ENCODE data around the gene ACTG1.
"Not testable (repeated sequence)": the region's sequence is repeated elsewhere in the genome, so short reads cannot be mapped to it uniquely, and the experiment has no call there.

ACTG1 gene

DNA sequence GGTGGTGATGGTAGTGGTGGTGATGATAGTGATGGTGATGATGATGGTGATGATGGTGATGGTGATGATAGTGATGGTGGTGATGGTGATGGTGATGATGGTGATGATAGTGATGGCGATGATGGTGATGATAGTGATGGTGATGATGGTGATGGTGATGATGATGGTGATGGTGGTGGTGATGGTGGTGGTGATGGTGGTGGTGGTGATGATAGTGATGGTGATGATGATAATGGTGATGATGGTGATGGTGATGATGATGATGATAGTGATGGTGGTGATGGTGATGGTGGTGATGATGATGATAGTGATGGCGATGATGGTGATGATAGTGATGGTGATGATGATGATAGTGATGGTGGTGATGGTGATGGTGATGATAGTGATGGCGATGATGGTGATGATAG, 19.4 kb upstream of the ACTG1 start:
- not testable (repeated sequence) for DNase-seq

DNA sequence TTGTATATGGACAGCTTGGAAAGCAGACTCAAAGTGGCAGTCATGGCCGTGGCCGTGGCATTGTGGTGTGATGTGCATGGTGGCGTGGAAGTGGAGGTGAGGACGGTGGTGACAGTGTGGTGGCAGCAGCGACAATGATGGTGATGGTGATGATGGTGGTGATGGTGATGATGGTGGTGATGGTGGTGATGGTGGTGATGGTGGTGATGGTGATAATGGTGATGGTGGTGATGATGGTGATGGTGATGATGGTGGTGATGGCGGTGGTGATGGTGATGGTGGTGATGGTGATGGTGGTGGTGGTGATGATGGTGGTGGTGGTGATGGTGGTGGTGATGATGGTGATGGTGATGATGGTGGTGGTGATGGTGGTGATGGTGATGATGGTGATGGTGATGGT, 18.4 kb upstream of the ACTG1 start:
- not testable (repeated sequence) for DNase-seq

DNA sequence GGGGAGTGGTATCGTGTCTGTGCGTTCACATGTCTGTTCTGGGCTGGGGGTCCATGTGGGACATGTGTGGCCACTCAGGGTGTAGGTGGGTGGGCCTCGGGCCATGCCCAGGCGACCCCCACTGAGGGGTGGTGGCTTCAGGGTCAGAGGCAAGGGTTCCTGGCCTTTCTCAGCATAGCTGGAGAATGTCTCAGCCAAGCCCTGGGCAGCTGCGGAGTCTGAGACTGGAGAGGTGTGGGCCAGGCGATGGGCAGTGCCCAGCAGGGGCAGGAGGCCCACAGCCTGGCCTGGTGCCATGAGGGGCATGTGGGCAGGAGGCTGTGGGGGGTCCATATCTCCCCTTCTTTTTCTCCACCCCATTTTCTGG, 16.8 kb upstream of the ACTG1 start:
- DNase-seq, result no peak

DNA sequence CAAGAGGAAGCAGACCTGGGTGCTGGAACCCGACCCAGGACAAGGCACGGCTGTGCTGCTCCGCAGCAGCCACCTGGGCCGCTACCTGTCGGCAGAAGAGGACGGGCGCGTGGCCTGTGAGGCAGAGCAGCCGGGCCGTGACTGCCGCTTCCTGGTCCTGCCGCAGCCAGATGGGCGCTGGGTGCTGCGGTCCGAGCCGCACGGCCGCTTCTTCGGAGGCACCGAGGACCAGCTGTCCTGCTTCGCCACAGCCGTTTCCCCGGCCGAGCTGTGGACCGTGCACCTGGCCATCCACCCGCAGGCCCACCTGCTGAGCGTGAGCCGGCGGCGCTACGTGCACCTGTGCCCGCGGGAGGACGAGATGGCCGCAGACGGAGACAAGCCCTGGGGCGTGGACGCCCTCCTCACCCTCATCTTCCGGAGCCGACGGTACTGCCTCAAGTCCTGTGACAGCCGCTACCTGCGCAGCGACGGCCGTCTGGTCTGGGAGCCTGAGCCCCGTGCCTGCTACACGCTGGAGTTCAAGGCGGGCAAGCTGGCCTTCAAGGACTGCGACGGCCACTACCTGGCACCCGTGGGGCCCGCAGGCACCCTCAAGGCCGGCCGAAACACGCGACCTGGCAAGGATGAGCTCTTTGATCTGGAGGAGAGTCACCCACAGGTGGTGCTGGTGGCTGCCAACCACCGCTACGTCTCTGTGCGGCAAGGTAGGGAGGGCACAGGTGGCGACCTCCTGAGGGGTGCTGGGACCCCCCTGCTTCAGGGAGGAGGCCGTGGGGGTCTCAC, 16.2 kb upstream of the ACTG1 start:
- no peak for DNase-seq

DNA sequence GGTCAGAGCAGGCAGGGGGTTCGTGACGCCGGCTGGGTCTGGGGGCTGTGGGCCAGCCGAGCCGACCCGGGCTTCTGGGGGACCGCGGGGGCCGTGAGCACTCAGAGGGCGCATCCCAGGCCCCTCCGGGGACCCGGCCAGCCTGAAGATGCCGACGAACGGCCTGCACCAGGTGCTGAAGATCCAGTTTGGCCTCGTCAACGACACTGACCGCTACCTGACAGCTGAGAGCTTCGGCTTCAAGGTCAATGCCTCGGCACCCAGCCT, 15.7 kb upstream of the ACTG1 start:
- DNase-seq, result no peak

DNA sequence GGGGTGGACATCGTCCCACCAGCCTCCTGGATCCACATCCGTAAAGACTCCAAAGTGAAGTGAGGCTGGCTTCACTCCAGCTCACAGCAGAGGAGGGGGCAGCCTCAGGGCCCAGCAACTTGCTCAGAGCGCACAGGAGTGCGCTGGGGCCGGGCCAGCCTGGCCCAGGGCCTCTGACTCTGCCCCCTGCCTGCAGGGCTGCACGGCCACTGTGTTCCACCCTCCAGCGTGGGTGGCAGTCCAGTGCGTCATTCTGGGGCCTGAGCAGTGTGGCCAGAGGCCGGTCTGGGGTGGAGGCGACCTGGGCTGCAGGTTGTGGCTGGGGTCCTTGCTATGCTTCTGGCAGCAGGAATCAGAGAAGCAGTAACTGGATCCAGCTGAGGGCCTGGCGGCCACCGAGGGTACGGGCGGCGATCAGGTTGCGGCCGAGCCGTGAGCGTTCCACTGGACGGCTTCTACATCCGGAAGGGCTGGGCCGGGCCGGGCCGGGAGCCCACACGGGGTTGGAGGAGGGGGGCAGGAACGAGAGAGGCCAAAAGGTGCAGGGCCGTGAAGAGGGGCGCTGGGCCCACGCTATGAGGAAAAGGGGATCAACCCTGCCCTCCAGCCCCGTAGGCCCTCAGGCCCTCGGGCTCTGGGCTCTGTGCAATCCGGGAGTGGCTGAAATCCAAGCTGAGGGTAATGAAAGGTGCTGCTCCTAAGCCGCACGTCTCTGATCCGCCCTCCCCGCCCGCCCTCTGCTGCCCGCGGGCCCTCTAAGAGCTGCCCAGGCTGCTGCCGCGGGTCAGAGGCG, 15.2 kb upstream of the ACTG1 start, which contains the start of gene FSCN2:
FSCN2 (plus strand) TSS at position 787 of the 793 bp plus-strand sequence. CDS start 155 bp downstream, outside the sequence.
- no peak for DNase-seq

DNA sequence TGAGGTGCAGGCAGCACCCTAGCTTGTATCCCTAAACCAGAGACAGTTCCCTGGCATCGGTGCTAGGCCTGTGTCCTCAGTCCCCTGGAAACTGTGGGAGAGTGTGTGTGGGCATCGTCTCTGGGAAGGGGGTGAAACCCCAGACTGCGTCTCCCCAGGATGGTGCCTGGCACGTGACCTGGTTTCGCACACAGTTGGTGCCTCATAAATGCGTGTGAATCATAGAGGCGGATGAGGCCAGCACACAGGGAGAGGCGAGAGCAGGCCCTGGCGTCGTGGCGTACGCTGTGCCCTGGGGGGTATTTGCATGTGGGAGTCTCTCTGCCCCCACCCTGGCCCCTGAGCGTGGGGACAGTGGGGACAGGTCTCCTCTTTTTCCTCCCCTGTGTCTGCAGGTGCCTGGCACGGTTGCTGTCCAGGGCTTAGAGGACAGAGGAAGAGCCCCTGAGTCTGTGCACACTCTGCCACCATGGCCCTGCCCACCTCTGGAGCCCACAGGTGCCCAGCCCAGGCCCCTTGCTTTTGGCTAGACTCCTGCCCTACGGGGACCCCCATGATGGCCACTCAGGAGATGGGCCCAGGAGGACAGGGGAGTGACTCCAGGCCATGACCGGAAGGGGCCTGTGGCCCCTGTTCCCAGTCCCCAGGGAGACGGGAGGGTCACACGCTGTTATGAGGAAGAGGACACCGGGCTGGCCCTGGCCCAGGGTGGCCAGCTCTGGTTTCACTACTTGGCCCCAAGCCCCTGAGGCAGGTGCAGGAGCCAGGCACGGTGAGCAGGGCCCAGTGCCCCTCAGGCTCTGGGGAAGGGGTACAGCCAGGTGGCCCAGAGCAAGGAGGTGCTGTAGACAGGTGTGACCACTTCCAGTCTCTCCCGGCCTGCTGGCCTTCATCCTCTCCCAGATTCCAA, 14.3 kb upstream of the ACTG1 start:
- DNase-seq, result no peak

DNA sequence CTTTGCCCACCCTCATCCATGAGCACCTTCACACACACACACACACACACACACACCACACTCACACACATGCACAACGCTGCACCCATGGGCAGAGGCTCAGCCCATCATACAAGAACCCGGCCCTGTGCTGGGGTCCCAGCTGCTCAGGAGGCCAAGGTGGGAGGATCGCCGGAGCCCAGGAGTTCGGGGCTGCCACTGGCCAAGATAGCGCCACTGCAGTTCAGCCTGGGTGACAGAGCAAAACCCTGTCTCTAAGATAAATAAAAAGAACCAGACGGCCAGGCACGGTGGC, 12.2 kb upstream of the ACTG1 start:
- DNase-seq, result no peak

DNA sequence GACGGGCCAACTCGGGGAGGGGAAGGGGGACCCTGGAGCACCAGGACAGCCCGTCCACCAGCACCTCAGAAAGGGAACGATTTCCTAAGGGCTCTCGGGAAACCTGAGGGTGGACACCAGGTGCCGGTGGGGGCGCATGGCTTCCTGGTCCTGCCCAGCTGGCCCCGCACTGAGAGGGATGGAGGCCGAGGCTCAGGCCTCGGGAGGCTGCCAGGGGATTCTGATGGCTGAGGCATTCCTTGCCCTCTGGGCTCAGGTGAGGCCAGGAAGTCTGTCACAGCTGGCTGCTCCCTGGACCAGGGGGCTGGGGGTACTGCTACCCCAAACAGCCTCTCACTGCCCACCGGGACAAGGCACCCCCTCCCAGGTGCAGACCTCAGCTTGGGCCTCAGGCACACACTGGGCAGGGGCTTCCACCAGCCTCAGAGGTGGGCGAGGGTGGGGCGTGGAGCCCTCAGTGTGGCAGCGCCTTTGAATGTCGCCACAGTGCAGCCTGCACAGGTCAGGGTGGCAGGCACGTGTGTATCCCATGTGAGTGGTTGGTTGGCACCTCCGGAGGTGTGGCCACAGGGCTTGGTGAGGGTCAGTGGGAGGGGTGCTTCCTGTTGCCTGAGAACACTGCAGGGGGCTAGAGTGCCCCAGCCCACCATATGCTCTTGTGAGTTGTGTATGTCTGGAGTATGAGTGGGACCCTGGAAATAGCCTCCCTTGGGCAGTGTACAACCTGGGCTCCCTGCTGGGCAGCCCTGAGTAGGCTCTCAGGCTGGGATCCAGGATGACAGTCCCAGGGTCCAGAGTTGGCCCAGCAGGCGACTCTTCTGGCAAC, 11.7 kb upstream of the ACTG1 start:
- DNase-seq, result no peak

DNA sequence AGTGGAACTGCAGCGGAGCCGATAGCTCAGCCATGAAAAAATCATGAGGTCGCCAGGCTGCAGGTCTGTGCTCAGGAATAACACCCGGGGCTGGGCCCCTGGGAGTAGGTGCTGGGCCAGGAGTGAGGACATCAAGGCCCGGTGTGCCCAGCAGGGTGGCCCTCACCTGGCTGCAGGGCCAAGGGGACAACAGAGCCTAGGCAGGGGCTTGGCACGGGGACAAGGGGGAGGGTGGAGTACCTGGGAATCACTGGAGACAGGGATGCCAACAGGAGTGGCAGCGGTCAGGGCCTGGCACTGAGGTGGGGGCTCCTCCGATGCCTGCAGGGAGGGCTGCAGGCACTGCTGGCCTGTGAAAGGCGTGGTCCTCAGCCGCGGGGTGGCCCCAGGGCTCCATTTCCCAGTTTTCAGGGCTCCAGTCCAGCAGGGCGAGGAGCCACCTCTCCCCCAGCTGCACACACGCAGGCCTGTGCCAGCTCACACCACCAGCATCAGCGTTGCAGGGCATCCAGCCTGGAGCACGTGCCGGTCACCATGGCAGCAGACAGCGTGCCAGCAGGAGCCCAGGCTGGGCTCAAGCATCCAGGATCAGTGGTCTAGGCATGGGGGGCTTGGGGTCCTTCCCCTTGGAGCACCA, 10.9 kb upstream of the ACTG1 start:
- DNase-seq, result no peak

DNA sequence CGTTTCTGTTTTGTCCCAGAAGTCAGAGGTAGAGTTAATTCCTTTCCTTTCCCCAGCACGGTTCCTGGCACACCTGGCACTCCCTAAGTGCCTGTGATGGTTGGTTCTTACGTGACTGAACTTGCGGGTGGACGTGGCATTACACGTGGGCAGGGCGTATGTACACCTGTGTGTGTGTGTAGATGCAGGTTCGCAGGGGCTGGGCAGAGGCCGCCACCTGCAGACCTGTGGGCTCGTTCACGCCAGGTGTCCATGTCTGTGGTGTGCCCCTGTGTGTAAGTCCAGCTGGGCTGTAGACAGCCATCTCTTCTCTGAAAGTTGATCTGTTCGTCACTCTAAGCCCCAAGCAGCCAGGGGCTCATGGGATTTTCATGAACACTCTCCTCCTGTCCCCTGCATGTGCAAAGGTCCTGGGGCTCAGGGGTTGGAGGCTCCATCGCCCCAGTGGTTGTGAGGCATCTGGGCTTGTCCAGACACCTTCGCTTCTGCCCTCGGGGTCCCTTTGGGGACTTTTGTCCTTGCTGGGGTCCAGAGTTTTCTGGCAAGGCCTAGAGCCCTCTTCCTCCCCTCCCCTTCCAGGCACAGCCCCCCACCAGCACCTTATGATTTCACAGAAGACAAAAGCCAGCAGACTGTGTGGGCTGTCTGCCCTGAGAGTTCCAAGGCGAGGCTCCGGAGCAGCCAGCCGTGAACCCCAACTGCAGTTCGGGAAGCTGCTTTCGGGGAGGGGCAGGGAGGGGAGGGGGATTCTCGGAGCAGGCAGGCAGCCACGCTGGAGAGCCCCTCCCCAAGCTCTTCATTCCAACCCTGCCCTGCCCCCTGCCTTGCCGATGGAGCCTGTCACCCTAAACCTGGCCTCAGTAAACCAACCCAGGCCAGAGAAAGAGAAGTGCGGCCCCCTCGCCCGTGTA, 10.1 kb upstream of the ACTG1 start:
- DNase-seq, result no peak

DNA sequence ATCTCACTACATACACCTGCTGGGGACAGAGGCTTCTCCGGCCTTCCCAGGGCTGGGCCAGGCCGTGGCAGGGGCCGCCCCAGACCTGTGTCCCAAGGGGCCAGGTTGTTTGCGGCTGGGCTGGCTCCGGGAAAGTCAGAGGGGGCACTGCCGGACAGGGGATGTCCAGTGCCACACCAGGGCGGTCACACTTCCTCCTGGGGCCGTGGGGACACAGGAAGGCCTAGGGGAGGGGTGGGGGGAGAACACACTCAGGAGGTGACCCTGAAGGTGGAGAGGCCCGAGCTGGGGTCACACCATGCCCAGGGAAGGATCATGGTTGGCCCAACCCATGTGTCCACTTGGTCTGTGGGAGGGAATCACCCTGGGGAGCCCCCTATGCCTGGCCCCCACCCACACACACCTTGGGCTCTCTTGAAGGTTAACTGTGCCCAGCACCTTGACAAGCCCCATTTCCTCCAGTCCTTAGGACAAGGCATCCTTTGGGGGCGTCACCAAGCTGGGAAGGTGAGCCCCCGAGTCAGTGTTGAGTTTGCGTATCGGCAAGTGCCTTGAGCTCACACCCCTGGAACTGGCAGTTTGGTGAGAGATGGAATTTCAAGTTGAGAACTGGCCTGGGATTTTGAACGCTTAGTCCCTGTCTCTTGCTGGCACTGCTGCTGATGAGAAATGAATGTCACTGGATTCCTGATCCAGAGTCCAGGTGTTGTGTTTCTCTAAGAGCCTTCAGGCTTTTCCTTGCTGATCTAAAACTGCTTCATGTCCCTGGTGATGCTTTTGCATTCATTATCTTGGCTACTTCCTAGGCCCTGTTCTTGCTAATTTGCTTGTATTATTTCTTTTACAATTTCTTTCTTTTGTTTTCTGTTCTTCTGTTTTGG, 7.7 kb upstream of the ACTG1 start:
- DNase-seq, result no peak

DNA sequence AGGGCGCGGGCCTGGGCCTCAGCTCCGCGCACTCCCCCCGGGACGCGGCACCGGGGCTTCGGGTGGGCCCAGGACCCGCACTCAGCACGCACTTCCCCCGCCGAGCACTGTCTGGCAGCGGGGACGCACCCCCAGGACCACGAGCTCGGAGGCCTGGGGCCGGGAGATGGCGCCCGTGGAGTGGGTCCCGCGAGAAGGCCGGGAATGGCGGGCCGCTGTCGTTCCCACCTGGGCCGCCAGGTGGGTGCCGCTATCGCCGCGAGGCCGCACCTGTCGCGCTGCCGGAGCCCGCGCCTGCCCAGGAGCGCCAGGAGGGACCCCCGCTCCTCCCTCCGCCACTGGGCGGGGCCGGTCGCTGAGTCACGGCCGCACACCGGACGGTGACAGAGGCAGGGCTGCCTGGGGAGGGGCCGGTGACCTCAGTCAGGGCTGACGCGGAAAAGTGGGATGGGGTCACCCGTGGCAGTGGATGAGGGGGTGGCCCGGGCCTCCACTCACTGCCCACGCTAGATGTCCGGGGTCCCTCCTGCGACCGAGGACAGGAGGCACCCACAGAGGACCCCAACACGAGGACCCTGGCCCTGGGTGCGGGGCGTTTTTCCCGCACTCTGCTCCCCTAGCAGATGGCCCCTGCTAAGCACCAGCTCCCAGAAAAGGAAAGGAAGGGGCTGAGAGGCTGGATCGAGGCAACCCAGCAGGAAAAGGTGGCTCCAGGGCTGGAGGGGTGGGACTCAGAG, 6.9 kb upstream of the ACTG1 start:
- DNase-seq, result no peak

DNA sequence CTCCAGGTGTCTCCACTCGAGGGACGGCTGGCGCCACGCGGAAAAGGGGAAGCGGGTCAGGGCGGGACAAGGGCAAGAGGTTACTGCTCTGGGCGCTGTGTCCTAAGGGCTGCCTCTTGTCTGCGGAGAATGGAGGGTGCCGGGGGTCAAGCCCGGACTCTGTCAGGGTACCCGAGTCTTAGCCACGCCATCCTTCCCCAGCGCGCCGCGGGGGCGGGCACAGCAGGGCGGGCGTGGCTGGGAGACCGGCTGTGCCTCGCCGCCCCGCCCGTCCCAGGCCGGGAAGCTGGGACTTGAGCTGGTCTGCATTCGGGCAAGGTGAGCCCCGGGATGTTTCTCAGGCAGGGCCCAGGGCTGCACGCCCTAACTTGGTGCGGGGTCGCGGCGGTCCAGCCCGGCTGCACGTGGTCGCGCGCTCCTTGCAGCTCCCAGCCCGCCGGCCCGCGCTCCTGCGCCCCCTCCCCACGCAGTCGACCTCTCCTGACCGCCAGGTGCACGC, 6.2 kb upstream of the ACTG1 start:
- no peak for DNase-seq

DNA sequence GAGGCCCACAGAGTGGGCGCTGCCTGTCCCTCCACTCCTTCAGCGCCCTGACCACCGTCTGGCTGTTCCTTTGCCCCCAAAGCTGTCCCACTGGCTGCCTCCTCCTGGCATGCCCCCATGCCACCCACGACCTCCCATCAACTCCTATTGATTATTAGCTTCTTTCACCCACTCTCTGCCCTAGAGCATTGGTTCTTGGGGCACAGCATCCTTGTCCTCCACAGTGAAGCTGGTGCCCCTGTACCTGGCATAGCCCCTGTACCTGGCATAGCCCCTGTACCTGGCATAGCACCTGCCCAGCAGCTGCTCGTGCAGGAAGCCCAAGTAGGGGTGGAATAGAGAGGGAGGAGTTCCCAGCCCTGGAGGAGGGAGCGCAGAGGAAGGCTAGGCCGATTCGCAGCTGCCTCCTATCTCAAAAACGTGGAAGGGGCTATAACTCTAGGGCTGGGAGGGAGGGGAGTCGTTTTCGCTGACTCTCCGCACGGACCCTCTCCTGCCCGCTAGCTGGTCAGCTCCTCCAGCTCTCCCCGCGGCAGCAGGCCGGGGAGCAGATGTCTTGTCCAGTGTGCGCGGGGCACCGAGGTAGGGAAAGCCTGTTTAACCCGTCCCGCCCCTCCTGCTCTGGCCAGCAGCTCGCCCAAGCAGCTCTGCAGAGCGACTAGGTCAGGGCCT, 5.7 kb upstream of the ACTG1 start:
- no peak for DNase-seq

DNA sequence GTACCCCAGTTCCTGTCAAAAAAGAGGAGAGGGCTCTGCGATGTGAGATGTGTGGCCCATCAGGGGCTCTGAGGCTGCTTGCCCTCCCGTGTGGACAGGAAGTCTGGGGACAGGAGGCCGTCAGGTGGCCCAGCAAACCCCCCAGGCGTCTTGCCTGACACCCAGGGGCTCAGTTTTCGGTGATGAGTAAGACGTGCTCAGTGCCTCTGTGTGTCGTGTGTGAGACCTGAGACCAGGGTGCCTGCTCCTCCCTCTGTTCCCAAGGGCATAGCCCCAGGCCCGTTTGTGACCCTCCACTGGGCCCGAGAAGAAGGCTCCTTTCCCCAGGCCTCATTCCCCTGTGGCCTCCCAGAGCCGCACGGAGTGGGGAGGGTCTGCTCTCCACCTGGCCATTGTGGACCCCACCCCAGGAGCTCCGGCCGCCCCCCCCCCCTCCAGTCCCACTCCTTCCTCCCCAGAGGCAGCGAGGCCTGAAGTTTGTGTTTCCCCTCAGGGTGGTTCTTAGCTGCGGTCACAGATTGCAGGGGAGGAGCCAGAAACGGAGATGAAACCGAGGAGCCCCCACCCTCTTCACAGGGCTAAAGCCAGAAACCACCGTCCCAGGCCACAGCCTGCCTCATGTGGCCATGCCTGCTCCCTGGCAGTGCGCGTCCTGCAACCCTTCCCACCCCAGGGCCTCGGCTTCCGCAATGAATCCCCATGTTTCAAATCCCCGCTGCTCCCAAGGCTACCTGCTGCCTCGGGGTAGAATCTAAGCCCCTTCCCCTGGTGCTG, 4.9 kb upstream of the ACTG1 start:
- DNase-seq, result no peak

DNA sequence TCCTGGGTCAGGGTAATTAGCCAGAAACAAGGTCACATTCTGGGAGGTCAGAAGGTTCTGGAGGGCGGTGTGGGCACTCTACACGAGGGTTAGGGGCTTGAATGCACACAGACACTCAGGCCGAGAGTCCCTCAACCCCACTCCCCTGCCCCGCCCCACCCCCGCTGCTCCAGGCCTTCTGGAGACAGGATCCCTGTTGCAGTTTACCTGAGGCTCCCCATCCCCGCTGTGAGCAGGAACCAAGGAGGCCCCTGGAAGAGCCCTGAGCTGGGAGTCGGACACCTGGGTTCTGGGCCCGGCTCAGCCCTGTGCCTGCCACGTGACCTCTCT, 4.4 kb upstream of the ACTG1 start:
- no peak for DNase-seq

DNA sequence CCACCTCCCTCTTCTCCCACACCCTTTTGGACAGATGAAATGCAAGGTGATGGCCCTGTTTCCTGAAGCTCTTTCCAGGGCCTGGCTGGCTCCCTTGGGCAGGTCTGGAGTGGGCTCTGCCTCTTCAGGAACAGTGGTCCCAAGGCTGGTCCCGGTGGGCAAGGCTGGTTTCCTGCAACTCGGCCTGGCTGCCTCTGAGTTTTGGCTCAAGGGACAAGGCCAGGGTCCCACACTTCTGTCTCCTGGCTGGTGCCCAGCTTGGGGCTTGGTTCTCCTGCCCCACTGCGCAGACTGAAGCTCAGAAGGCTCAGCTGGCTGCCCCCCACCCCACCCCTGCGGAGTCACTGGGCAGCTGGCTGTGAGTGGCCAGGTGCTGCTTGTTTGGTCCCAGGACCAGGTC, 3.8 kb upstream of the ACTG1 start:
- no peak for DNase-seq
